H1 (cell line): ENCODE results near the gene SLC26A1. TPM values are rescaled to one million over a fixed set of nuclear protein-coding genes. Genes with fewer than 3 reads are reported as not detected.
A peak's percentile ranks its signal among the peaks of the same experiment; 100 is the strongest.

Experiments
- CTCF ChIA-PET: fragments of 300-600 bp; sonication (Branson Sonifier 250); formaldehyde crosslinking; loops from one replicate; lab custom pipeline; 2021; ENCODE audit not compliant: partially characterized antibody; lab: Charles Lee
- POLR2A ChIA-PET: fragments of 300-600 bp; sonication (Branson Sonifier 250); formaldehyde crosslinking; loops from one replicate; lab custom pipeline; 2021; ENCODE audit warnings: inconsistent platforms; ENCODE audit not compliant: partially characterized antibody; lab: Charles Lee
- DNase-seq, 2 experiments: peaks; one replicate each; pipeline versions ENCODE4 v3.0.0 to v3.0.0-alpha.2; 2010 to 2022; ENCODE audit warnings: low spot score in 2 of 2, low read depth in 1 of 2, mixed read lengths in 1 of 2
- FAIRE-seq: peaks from 2 replicates; lab custom pipeline; 2011; peaks lifted over from hg19 to GRCh38; lab: Jason Lieb, UNC
- H2AFZ ChIP-seq: 2 replicates; pipeline ENCODE4 v1.8.1; 2012; ENCODE audit warnings: low read length, inconsistent platforms
- H2AK5ac ChIP-seq: 2 replicates; pipeline ENCODE4 v1.6.1; 2013; ENCODE audit warnings: low read depth, low read length
- H2BK120ac ChIP-seq: replicated peaks from 2 replicates; pipeline ENCODE3; 2013; ENCODE audit warnings: low read depth, low read length, inconsistent platforms
- H2BK12ac ChIP-seq: 2 replicates; pipeline ENCODE4 v1.6.1; 2013; ENCODE audit warnings: low read depth, low read length
- H2BK15ac ChIP-seq: 2 replicates; pipeline ENCODE4 v1.6.1; 2013; ENCODE audit warnings: low read length
- H2BK20ac ChIP-seq: 2 replicates; pipeline ENCODE4 v1.6.1; 2013; ENCODE audit warnings: low read length
- H2BK5ac ChIP-seq: 2 replicates; pipeline ENCODE4 v1.6.1; 2013; ENCODE audit warnings: low read depth, low read length
- H3K14ac ChIP-seq: 2 replicates; pipeline ENCODE4 v1.6.1; 2013; ENCODE audit warnings: inconsistent platforms; ENCODE audit not compliant: insufficient read length
- H3K18ac ChIP-seq: 2 replicates; pipeline ENCODE4 v1.6.1; 2013; ENCODE audit warnings: low read length; ENCODE audit errors: extremely low read depth
- H3K23ac ChIP-seq: 2 replicates; pipeline ENCODE4 v1.6.1; 2013; ENCODE audit warnings: inconsistent platforms; ENCODE audit not compliant: insufficient read length
- H3K23me2 ChIP-seq: 2 replicates; pipeline ENCODE4 v1.6.1; 2013; ENCODE audit warnings: low read depth, low read length
- H3K27ac ChIP-seq: 2 replicates; pipeline ENCODE4 v1.6.1; 2011; ENCODE audit warnings: low read depth, low read length, inconsistent platforms
- H3K27me3 ChIP-seq, 4 experiments: replicated peaks in 1 of 4; 1 replicate in 1 of 4; 2 replicates in 3 of 4; pipeline versions ENCODE4 v1.6.1 to v1.8.1; 2011 to 2013; ENCODE audit warnings: low read length in 3 of 4, mild to moderate bottlenecking in 3 of 4, inconsistent platforms in 2 of 4, mixed read lengths in 2 of 4, moderate library complexity in 1 of 4; ENCODE audit not compliant: control insufficient read depth in 3 of 4, insufficient read depth in 3 of 4; ENCODE audit errors: extremely low read depth in 1 of 4
- H3K36me3 ChIP-seq, 4 experiments: 2 replicates each; pipeline versions ENCODE4 v1.6.1 to v1.8.1; 2011 to 2013; ENCODE audit warnings: mild to moderate bottlenecking in 4 of 4, low read length in 3 of 4, moderate library complexity in 2 of 4, control low read depth in 1 of 4, inconsistent platforms in 1 of 4; ENCODE audit not compliant: insufficient read depth in 4 of 4, control insufficient read depth in 2 of 4
- H3K4ac ChIP-seq: replicated peaks from 2 replicates; pipeline ENCODE3; 2013; ENCODE audit warnings: low read length, low read depth, mixed read lengths, inconsistent platforms; ENCODE audit not compliant: insufficient read length
- H3K4me1 ChIP-seq, 4 experiments: replicated peaks in 1 of 4; 1 replicate in 1 of 4; 2 replicates in 3 of 4; pipeline versions ENCODE4 v1.6.1 to v1.8.1; 2011 to 2013; ENCODE audit warnings: low read length in 3 of 4, inconsistent platforms in 2 of 4, mixed read lengths in 1 of 4; ENCODE audit not compliant: insufficient read depth in 4 of 4, control insufficient read depth in 3 of 4
- H3K4me2 ChIP-seq, 2 experiments: 2 replicates each; pipeline versions ENCODE4 v1.6.1 to v1.8.1; 2011 to 2013; ENCODE audit warnings: low read depth in 2 of 2, low read length in 2 of 2, control low read depth in 1 of 2, inconsistent platforms in 1 of 2, mild to moderate bottlenecking in 1 of 2; ENCODE audit not compliant: insufficient read depth in 1 of 2
- H3K4me3 ChIP-seq, 4 experiments: fragments of 200-600, 300-600 bp in 1 of 4; sonication (generic), shearing (Covaris generic), sonication (Bioruptor Twin) in 1 of 4; 2 replicates each; pipeline versions ENCODE4 v1.5.1 to v1.8.1; 2011 to 2016; ENCODE audit warnings: low read length in 4 of 4, low read depth in 3 of 4, control low read depth in 2 of 4, inconsistent platforms in 2 of 4, mild to moderate bottlenecking in 2 of 4, mixed read lengths in 1 of 4, moderate library complexity in 1 of 4; ENCODE audit not compliant: insufficient read depth in 2 of 4; ENCODE audit errors: extremely low read depth in 1 of 4
- H3K56ac ChIP-seq: replicated peaks from 2 replicates; pipeline ENCODE3; 2013; ENCODE audit warnings: low read depth, mild to moderate bottlenecking, mixed read lengths, low read length, inconsistent platforms; ENCODE audit not compliant: insufficient read length
- H3K79me1 ChIP-seq: 2 replicates; pipeline ENCODE4 v1.6.1; 2013; ENCODE audit warnings: low read depth, low read length, control low read depth
- H3K79me2 ChIP-seq, 2 experiments: 2 replicates each; pipeline versions ENCODE4 v1.6.1 to v1.8.1; 2012 to 2013; ENCODE audit warnings: low read length in 2 of 2, mild to moderate bottlenecking in 2 of 2, inconsistent platforms in 1 of 2; ENCODE audit not compliant: insufficient read depth in 2 of 2, control insufficient read depth in 1 of 2
- H3K9ac ChIP-seq, 4 experiments: replicated peaks in 1 of 4; 1 replicate in 1 of 4; 2 replicates in 3 of 4; pipeline versions ENCODE4 v1.6.1 to v1.8.1; 2011 to 2013; ENCODE audit warnings: low read depth in 3 of 4, low read length in 3 of 4, control low read depth in 2 of 4, mild to moderate bottlenecking in 2 of 4, moderate library complexity in 2 of 4, inconsistent platforms in 1 of 4; ENCODE audit errors: extremely low read depth in 1 of 4
- H3K9me3 ChIP-seq, 2 experiments: 2 replicates each; pipeline versions ENCODE4 v1.6.1 to v1.8.1; 2012 to 2013; ENCODE audit warnings: mild to moderate bottlenecking in 2 of 2, moderate library complexity in 2 of 2, control low read depth in 1 of 2, inconsistent platforms in 1 of 2, low read depth in 1 of 2, low read length in 1 of 2, mixed read lengths in 1 of 2; ENCODE audit not compliant: insufficient read depth in 2 of 2
- H4K20me1 ChIP-seq, 2 experiments: replicated peaks in 1 of 2; 2 replicates each; pipeline versions ENCODE3 to v1.8.1; 2011 to 2013; ENCODE audit warnings: inconsistent platforms in 2 of 2, low read length in 2 of 2, mild to moderate bottlenecking in 1 of 2; ENCODE audit not compliant: insufficient read depth in 2 of 2, control insufficient read depth in 1 of 2
- H4K5ac ChIP-seq: 2 replicates; pipeline ENCODE4 v1.6.1; 2013; ENCODE audit warnings: low read length, low read depth, mixed read lengths, inconsistent platforms; ENCODE audit not compliant: insufficient read length
- H4K8ac ChIP-seq: 2 replicates; pipeline ENCODE4 v1.8.0; 2013; ENCODE audit warnings: mild to moderate bottlenecking, moderate library complexity, low read length, inconsistent platforms; ENCODE audit not compliant: insufficient read depth; ENCODE audit errors: extremely low read depth
- H4K91ac ChIP-seq: replicated peaks from 2 replicates; pipeline ENCODE3; 2013; ENCODE audit warnings: low read length, mixed read lengths, inconsistent platforms; ENCODE audit not compliant: insufficient read length
- JUN ChIP-seq: IDR thresholded peaks from 2 replicates; pipeline ENCODE4 v1.6.1; 2011; ENCODE audit warnings: low read depth, mild to moderate bottlenecking, improper control_type of control experiment, low read length
- TBP ChIP-seq: IDR thresholded peaks from 2 replicates; pipeline ENCODE4 v1.6.1; 2011; ENCODE audit warnings: low read depth, low read length, improper control_type of control experiment
- WGBS, 2 experiments: shearing (Covaris generic) in 1 of 2; methylation state at CpG; one replicate each; pipeline versions ENCODE4 v1.1.6 to v1.1.7; 2013 to 2015; ENCODE audit warnings: low lambda C conversion rate in 2 of 2, mixed read lengths in 2 of 2, inconsistent platforms in 1 of 2, low coverage in 1 of 2, missing lambda C conversion rate in 1 of 2; ENCODE audit not compliant: insufficient replicate concordance in 2 of 2, insufficient coverage in 1 of 2, insufficient read length in 1 of 2; ENCODE audit errors: extremely low coverage in 1 of 2, missing lambda C conversion rate in 1 of 2; 5-methylcytosine and 5-hydroxymethylcytosine counted together
- polyA plus RNA-seq, 7 experiments: library from polyadenylated mRNA; depleted of rRNA in 3 of 7; stranded (reverse) in 5 of 7; unstranded in 2 of 7; fragments of >200 nt in 5 of 7; fragments of 200-250 nt in 2 of 7; gene quantifications; 1 replicate in 5 of 7; 2 replicates in 1 of 7; 4 replicates in 1 of 7; pipeline versions ENCODE4 v1.2.1 to v1.2.3, GENCODE V29; 2011 to 2013; ENCODE audit warnings: missing spikeins in 2 of 7, mixed read lengths in 2 of 7
- total RNA-seq: library from RNA; stranded (reverse); fragmentation: NEBNext Ultra II Directional; extraction: Animal tissue kit (Norgen Biotek cat#: 25700); gene quantifications from 2 replicates; pipeline ENCODE4 v1.2.1, GENCODE V29; 2021

Gene SLC26A1
- total and polyA plus RNA-seq, 2 of the 8 experiments (the other 6 are each of a cell fraction or from before 2014, with no cell fraction given): 0.11 TPM; not detected in 1

GRCh38 chr4:951186-951585 is 42.0 kb downstream of the SLC26A1 start:
- TF ChIP-seq TBP (peak; percentile 59), JUN (no peak)
- TF ChIP-seq, all 59 proteins: peak for 1
- 72% methylated on average over 7 of the region's 7 CpGs; no CpG with 5 or more reads in 1 of the 2 experiments for WGBS, 2 experiments
- no peak overlapping the region for H2BK15ac ChIP-seq
- H4K8ac ChIP-seq: no peak overlapping the region; the same call in 1 of the 2 replicates
- no peak overlapping the region for H2BK20ac ChIP-seq
- H4K5ac ChIP-seq: no peak overlapping the region
- H4K20me1 ChIP-seq: peaks cover 0 to 2% of the 10 kb centered on the region in 2 experiments
- H3K4me2 ChIP-seq: no peak overlapping the region
- H2AFZ ChIP-seq: no peak overlapping the region
- no peak overlapping the region for H3K18ac ChIP-seq
- DNase-seq (no peak), FAIRE-seq (no peak)
- ChIA-PET POLR2A (no interaction called here), CTCF (no interaction called here)
- no peak overlapping the region for H3K9ac ChIP-seq
- H3K14ac ChIP-seq: no peak overlapping the region
- H3K79me1 ChIP-seq: no peaks in the 10 kb centered on the region
- H3K56ac ChIP-seq: no peak overlapping the region
- no peaks in the 10 kb centered on the region; the same call in 1 of the 2 replicates for H3K23me2 ChIP-seq
- H2BK5ac ChIP-seq: no peak overlapping the region
- H3K4ac ChIP-seq: no peak overlapping the region
- no peaks in the 10 kb centered on the region for H3K9me3 ChIP-seq
- H3K79me2 ChIP-seq: no peaks in the 10 kb centered on the region
- H3K23ac ChIP-seq: no peak overlapping the region
- peaks cover 0 to 4% (median 0%) of the 10 kb centered on the region in 4 experiments; a peak in 3 of 7 replicates for H3K27me3 ChIP-seq
- no peak overlapping the region for H4K91ac ChIP-seq
- no peak overlapping the region for H3K27ac ChIP-seq
- H2BK12ac ChIP-seq: no peak overlapping the region
- no peak overlapping the region for H3K4me3 ChIP-seq
- no peak overlapping the region for H2BK120ac ChIP-seq
- H3K4me1 ChIP-seq: peaks cover 0 to 2% (median 0%) of the 10 kb centered on the region in 4 experiments; a peak in 1 of 7 replicates
- H2AK5ac ChIP-seq: no peak overlapping the region
- H3K36me3 ChIP-seq: no peaks in the 10 kb centered on the region
